Skeletal muscle tissue (tissue), 4 donors: ENCODE results near the gene DENND1A. TPM values are rescaled to one million over a fixed set of nuclear protein-coding genes. Genes with fewer than 3 reads are reported as not detected.

ENCODE experiments used
- H3K27ac ChIP-seq: one replicate; pipeline ENCODE4 v1.7.0; 2013; ENCODE audit warnings: mild to moderate bottlenecking, low read depth, low read length, inconsistent platforms
- H3K27me3 ChIP-seq, 3 donors: one replicate each; pipeline ENCODE4 v1.7.0; 2013; ENCODE audit warnings: low read length in 3 of 3; ENCODE audit not compliant: control insufficient read depth in 3 of 3, insufficient read depth in 3 of 3
- H3K36me3 ChIP-seq, 3 donors: one replicate each; pipeline ENCODE4 v1.7.0; 2013; ENCODE audit warnings: low read length in 3 of 3; ENCODE audit not compliant: control insufficient read depth in 3 of 3, insufficient read depth in 3 of 3
- H3K4me1 ChIP-seq, 3 donors: one replicate each; pipeline ENCODE4 v1.7.0; 2013; ENCODE audit warnings: low read length in 3 of 3, mild to moderate bottlenecking in 3 of 3; ENCODE audit not compliant: control insufficient read depth in 3 of 3, insufficient read depth in 3 of 3
- H3K4me3 ChIP-seq, 3 donors: one replicate each; pipeline ENCODE4 v1.7.0; 2013; ENCODE audit warnings: low read length in 3 of 3
- H3K9ac ChIP-seq, 3 donors: one replicate each; pipeline ENCODE4 v1.7.0; 2013; ENCODE audit warnings: low read length in 3 of 3, mild to moderate bottlenecking in 3 of 3, moderate library complexity in 2 of 3, low read depth in 1 of 3
- H3K9me3 ChIP-seq, 3 donors: one replicate each; pipeline ENCODE4 v1.7.0; 2013; ENCODE audit warnings: low read length in 3 of 3; ENCODE audit not compliant: control insufficient read depth in 3 of 3
- total RNA-seq: library from RNA; depleted of rRNA; stranded (reverse); fragments of >200 nt; gene quantifications from one replicate; pipeline ENCODE4 v1.2.3, GENCODE V29; 2014
- donor health status: Osteomylitis.

DENND1A gene
- total RNA-seq, 1 donor from 2014 or later, result 23.5 TPM

DNA sequence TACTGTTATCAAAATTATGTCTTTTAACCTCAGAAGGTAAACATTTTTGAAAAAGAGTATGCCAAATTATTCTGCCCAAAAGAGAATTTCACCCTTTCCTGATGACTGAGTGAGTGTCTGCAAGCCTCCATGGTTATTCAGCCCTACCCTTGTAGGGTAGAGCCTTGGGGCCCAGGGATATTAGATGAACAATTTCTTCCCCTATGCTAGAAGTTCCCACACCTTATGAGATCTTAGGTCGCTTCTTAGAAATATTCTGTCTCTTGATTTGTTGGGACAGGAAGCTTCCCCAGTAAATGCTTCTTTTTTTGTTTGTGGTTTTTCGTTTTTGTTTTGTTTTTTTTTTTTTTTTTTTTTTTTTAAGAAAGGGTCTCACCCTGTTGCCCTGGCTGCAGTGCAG is 570.8 kb downstream of the DENND1A start:
- no peaks in the 10 kb centered on the region for H3K9me3 ChIP-seq
- H3K4me1 ChIP-seq, result peaks cover 2% of the 10 kb centered on the region in 3 donors
- peaks cover 0 to 20% (median 15%) of the 10 kb centered on the region in 3 donors for H3K27me3 ChIP-seq
- no peak overlapping the region for H3K4me3 ChIP-seq
- no peak overlapping the region for H3K27ac ChIP-seq
- no peaks in the 10 kb centered on the region for H3K36me3 ChIP-seq
- H3K9ac ChIP-seq, result no peak overlapping the region

GRCh38 chr9:123358181-123358905 is 571.6 kb downstream of the DENND1A start:
- H3K4me3 ChIP-seq, result no peak overlapping the region
- H3K9me3 ChIP-seq, result no peaks in the 10 kb centered on the region
- no peaks in the 10 kb centered on the region for H3K36me3 ChIP-seq
- H3K27ac ChIP-seq, result no peak overlapping the region
- H3K27me3 ChIP-seq, result peaks cover 7 to 27% (median 22%) of the 10 kb centered on the region in 3 donors
- peaks cover 4 to 5% (median 5%) of the 10 kb centered on the region in 3 donors for H3K4me1 ChIP-seq
- H3K9ac ChIP-seq, result no peak overlapping the region

DNA sequence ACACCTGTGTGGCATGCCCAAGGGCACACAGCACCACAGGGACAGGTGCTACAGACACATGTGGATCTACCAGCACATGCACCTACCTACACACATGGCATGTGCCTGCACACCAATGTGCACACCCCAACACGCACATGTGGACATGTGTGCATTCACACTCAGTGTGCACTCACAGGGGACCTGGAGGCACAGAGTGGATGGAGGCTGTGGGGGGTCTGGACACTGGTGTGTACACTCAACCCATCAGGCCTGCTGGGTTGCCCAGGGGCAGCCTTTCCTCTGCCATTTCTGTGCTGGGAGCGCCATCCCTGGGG is 572.2 kb downstream of the DENND1A start:
- Histone ChIP-seq H3K4me1 (peaks cover 4 to 5% (median 5%) of the 10 kb centered on the region in 3 donors), H3K9me3 (no peaks in the 10 kb centered on the region), H3K27me3 (peaks cover 7 to 31% (median 28%) of the 10 kb centered on the region in 3 donors), H3K27ac (no peak overlapping the region), H3K9ac (no peak overlapping the region), H3K4me3 (no peak overlapping the region), H3K36me3 (no peaks in the 10 kb centered on the region)

DNA sequence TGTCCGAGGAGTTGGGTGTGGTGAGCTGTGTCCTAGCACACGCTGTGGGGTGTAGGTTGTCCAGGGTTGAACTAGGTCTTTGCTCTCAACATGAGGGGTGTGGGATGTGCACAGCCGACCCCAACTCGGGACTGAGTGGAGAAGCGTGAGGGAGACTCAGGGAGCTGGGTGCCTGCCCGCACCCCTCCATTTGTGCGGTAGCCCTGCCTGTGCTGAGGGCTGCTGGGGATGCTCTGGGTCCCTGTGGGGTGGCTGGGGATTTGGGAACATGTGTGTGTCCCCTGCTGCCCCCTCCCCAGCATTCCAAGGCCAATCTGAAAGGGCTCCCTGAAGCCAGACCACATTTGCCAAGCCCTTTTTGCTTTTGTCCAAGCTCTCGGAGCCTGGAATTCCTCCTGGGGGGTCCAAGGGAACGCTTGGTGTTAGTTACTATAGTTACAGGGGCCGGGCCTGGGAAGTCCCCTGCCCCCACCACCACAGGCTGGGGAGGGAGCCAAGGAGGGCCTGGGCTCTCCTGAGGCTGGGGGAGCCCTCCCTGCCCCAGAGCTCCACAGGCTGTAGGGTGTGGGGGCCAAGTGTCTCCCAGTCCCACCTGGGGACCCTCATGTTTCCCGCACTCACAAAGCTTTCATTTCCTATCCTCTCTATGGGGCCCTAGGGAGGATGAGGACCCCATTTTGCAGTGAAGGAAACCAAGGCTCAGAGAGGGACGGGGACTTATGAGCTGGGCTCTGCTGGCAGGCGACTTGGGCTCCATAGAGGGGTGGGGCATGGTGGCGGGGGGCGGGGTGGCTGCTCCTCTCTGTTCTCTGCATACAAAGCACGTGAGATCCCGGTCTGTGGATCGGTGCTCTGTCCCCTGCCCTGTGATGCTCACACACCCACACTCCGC is 572.8 kb downstream of the DENND1A start:
- Histone ChIP-seq H3K9me3 (no peaks in the 10 kb centered on the region), H3K27ac (no peak overlapping the region), H3K36me3 (no peaks in the 10 kb centered on the region), H3K9ac (no peak overlapping the region), H3K27me3 (peaks cover 7 to 33% (median 28%) of the 10 kb centered on the region in 3 donors), H3K4me3 (no peak overlapping the region), H3K4me1 (peaks cover 4 to 5% (median 5%) of the 10 kb centered on the region in 3 donors)

DNA sequence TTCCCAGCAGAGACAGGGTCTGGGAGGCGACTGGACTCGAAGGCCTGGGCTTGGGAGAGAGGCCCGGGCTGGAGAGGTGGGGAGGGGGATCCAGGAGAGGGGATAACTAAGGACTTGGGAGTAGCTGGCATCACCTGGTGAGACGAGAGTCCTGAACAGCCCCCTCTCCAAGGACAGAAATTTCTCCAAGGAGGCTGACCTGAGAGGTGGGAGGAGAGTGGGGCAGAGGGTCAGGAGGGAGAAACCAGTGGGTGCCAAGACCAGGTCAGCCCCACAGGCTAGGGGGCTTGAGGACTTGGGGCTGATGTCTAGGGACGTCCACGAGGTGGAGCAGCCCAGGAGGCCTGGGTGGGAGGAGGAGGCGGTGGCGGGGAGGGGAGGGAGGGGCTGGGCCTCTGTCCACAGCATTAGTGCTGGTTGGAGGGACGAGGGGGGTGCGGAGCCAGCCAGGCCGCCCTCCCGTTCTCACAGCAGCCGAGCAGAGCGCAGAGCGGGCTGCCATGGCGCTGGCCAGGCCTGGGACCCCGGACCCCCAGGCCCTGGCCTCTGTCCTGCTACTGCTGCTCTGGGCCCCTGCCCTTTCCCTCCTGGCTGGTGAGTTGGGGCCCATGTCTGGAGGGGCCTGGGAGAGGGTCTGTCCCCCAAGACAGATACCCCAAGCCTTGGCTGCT is 574.0 kb downstream of the DENND1A start, which contains the start of gene CRB2:
Gene CRB2 (plus strand): TSS at position 437 of the 671 bp plus-strand sequence. CDS start 64 bp downstream, at position 501.
- H3K4me3 ChIP-seq, result no peak within 1 kb of the TSS
- peaks cover 7 to 33% (median 28%) of the 10 kb centered on the region in 3 donors for H3K27me3 ChIP-seq
- H3K9me3 ChIP-seq, result no peaks in the 10 kb centered on the region
- no peak within 1 kb of the TSS for H3K9ac ChIP-seq
- no peaks in the 10 kb centered on the region for H3K36me3 ChIP-seq
- no peak within 1 kb of the TSS for H3K27ac ChIP-seq
- H3K4me1 ChIP-seq, result peaks cover 4 to 5% (median 5%) of the 10 kb centered on the region in 3 donors

GRCh38 chr9:123354806-123355508 is 575.0 kb downstream of the DENND1A start:
- H3K27me3 ChIP-seq, result peaks cover 7 to 42% (median 28%) of the 10 kb centered on the region in 3 donors
- no peaks in the 10 kb centered on the region for H3K9me3 ChIP-seq
- no peak overlapping the region for H3K9ac ChIP-seq
- peaks cover 4 to 6% (median 5%) of the 10 kb centered on the region in 3 donors for H3K4me1 ChIP-seq
- no peak overlapping the region for H3K4me3 ChIP-seq
- H3K27ac ChIP-seq, result no peak overlapping the region
- no peaks in the 10 kb centered on the region for H3K36me3 ChIP-seq

- Histone ChIP-seq H3K9me3 (no peaks in the 10 kb centered on the region), H3K27ac (no peak overlapping the region), H3K27me3 (peaks cover 7 to 51% (median 29%) of the 10 kb centered on the region in 3 donors), H3K4me3 (no peak overlapping the region), H3K36me3 (no peaks in the 10 kb centered on the region), H3K9ac (no peak overlapping the region), H3K4me1 (peaks cover 4 to 11% (median 5%) of the 10 kb centered on the region in 3 donors)
Measured at GRCh38 chr9:123353984-123354591, 575.8 kb downstream of the DENND1A start.

DNA sequence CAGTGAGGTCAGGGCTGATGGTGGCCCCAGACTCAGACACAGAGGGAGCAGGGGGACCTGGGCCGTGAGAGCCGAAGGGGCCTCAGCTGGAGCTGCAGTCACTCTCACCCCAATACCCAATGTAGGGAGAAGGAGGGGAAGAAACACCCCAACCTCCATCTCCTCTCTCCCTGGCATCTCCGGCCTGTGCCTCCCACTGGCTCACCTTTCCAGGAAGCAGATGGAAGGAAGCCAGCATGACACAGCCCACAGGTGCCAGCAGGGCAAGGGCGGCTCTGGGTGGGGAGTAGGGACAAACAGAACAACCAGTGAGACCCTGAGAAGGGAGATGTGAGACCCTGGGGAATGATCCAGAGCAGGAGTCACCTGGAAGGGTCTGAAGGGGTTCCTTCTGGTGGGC is 576.9 kb downstream of the DENND1A start:
- Histone ChIP-seq H3K9ac (no peak overlapping the region), H3K4me1 (peaks cover 4 to 11% (median 5%) of the 10 kb centered on the region in 3 donors), H3K27ac (no peak overlapping the region), H3K4me3 (no peak overlapping the region), H3K27me3 (peaks cover 15 to 61% (median 38%) of the 10 kb centered on the region in 3 donors), H3K9me3 (no peaks in the 10 kb centered on the region), H3K36me3 (no peaks in the 10 kb centered on the region)
